A549 (cell line): ENCODE data around the gene CORO2B. TPM values are rescaled to one million over a fixed set of nuclear protein-coding genes. Genes with fewer than 3 reads are reported as not detected.
A peak's percentile ranks its signal among the peaks of the same experiment; 100 is the strongest.

Experiments
- ATAC-seq, 2 experiments: fragments of 200-7000 bp in 1 of 2; fragments of >200 bp in 1 of 2; cut with Nextera tagmentation in 1 of 2; cut with Tn5 transposase in 1 of 2; 3 replicates each; pipeline versions ENCODE4 v1.8.0 to v1.9.1; 2018 to 2020; ENCODE audit warnings: mild to moderate bottlenecking in 1 of 2, moderate library complexity in 1 of 2
- CTCF ChIA-PET: fragments of 300-600 bp; sonication (Branson Sonifier 250); formaldehyde crosslinking; extraction: SDS; loops from one replicate; lab custom pipeline; 2021; ENCODE audit warnings: antibody characterized with exemption, inconsistent platforms; lab: Yijun Ruan, JAX
- POLR2A ChIA-PET: fragments of 350-600 bp; formaldehyde crosslinking; extraction: SDS; loops from one replicate; lab custom pipeline; 2021; ENCODE audit warnings: antibody characterized with exemption, inconsistent platforms; lab: Yijun Ruan, JAX
- DNase-seq, 2 experiments: peaks; one replicate each; pipeline versions ENCODE4 v3.0.0 to v3.0.0-alpha.2; 2011 to 2016; ENCODE audit warnings: low read depth in 1 of 2, low spot score in 1 of 2
- FAIRE-seq: peaks from 2 replicates; lab custom pipeline; 2011; peaks lifted over from hg19 to GRCh38; lab: Jason Lieb, UNC
- H3K27ac ChIP-seq, 2 experiments: fragments of >200 bp; sonication (Bioruptor Twin); formaldehyde crosslinking; 3 replicates each; pipeline ENCODE4 v1.5.1; 2016 to 2017
- H3K4me1 ChIP-seq: fragments of >200 bp; sonication (Bioruptor Twin); formaldehyde crosslinking; 3 replicates; pipeline ENCODE4 v1.6.1; 2016
- H3K4me2 ChIP-seq: fragments of >200 bp; sonication (Bioruptor Twin); formaldehyde crosslinking; 3 replicates; pipeline ENCODE4 v1.6.1; 2016
- H3K4me3 ChIP-seq: fragments of >200 bp; sonication (Bioruptor Twin); formaldehyde crosslinking; 3 replicates; pipeline ENCODE4 v1.5.1; 2016
- H3K9me3 ChIP-seq: fragments of >200 bp; sonication (Bioruptor Twin); formaldehyde crosslinking; 3 replicates; pipeline ENCODE4 v1.6.1; 2016
- BHLHE40 ChIP-seq: IDR thresholded peaks from 2 replicates; pipeline ENCODE4 v1.6.1; 2012; ENCODE audit warnings: low read depth, low read length, inconsistent platforms
- CBX2 ChIP-seq: fragments of 200-600 bp; sonication (generic); IDR thresholded peaks from 2 replicates; pipeline ENCODE4 v1.6.1; 2016; ENCODE audit warnings: low read depth, mild to moderate bottlenecking, borderline replicate concordance
- CBX8 ChIP-seq: fragments of 200-600 bp; sonication (generic); IDR thresholded peaks from 2 replicates; pipeline ENCODE4 v1.6.1; 2016
- CEBPB ChIP-seq, 2 experiments: fragments of >200 bp in 1 of 2; sonication (Bioruptor Twin) in 1 of 2; formaldehyde crosslinking in 1 of 2; IDR thresholded peaks; 2 replicates each; pipeline ENCODE4 v1.6.1; 2012 to 2016
- EHF ChIP-seq: fragments of 250-450 bp; sonication (Bioruptor Pico); IDR thresholded peaks from 2 replicates; pipeline ENCODE4 v1.5.0; 2020; ENCODE audit warnings: mild to moderate bottlenecking
- FOXS1 ChIP-seq: fragments of 250-450 bp; sonication (Bioruptor Pico); IDR thresholded peaks from 2 replicates; pipeline ENCODE4 v1.5.0; 2020; ENCODE audit warnings: mild to moderate bottlenecking, moderate library complexity
- JUNB ChIP-seq: fragments of >200 bp; sonication (Bioruptor Twin); formaldehyde crosslinking; IDR thresholded peaks from 2 replicates; pipeline ENCODE4 v1.6.1; 2016
- MAZ ChIP-seq: fragments of 150-350 bp; IDR thresholded peaks from 2 replicates; pipeline ENCODE4 v1.6.1; 2014; ENCODE audit warnings: antibody characterized with exemption, low read depth, low read length, borderline replicate concordance
- NPAS2 ChIP-seq: fragments of 250-450 bp; sonication (Bioruptor Pico); IDR thresholded peaks from 2 replicates; pipeline ENCODE4 v1.8.0; 2022; ENCODE audit warnings: mild to moderate bottlenecking, moderate library complexity, borderline replicate concordance
- NR3C1 ChIP-seq: fragments of >200 bp; sonication (Bioruptor Twin); formaldehyde crosslinking; IDR thresholded peaks from 3 replicates; pipeline ENCODE4 v1.6.1; 2017
- PHF8 ChIP-seq: fragments of 200-600 bp; sonication (generic); IDR thresholded peaks from 2 replicates; pipeline ENCODE4 v1.6.1; 2016; ENCODE audit warnings: low read depth, mild to moderate bottlenecking, antibody characterized with exemption, moderate library complexity, borderline replicate concordance
- RAD21 ChIP-seq, 2 experiments: fragments of >200 bp in 1 of 2; sonication (Bioruptor Twin) in 1 of 2; formaldehyde crosslinking in 1 of 2; IDR thresholded peaks in 1 of 2; conservative IDR thresholded peaks in 1 of 2; 2 replicates in 1 of 2; 3 replicates in 1 of 2; pipeline ENCODE4 v1.6.1; 2012 to 2018; ENCODE audit warnings: inconsistent platforms in 1 of 2
- RCOR1 ChIP-seq: fragments of 150-350 bp; IDR thresholded peaks from 2 replicates; pipeline ENCODE4 v1.6.1; 2014; ENCODE audit warnings: antibody characterized with exemption, low read length, low read depth
- RNF2 ChIP-seq: fragments of 200-600 bp; sonication (generic); IDR thresholded peaks from 2 replicates; pipeline ENCODE4 v1.6.1; 2016; ENCODE audit warnings: low read depth, mild to moderate bottlenecking, antibody characterized with exemption, moderate library complexity, borderline replicate concordance
- TP53 ChIP-seq: fragments of 250-450 bp; sonication (Bioruptor Pico); IDR thresholded peaks from 2 replicates; pipeline ENCODE4 v1.5.0; 2021; ENCODE audit warnings: mild to moderate bottlenecking, moderate library complexity
- ZC3H11A ChIP-seq: fragments of 450-650 bp; IDR thresholded peaks from 2 replicates; pipeline ENCODE4 v1.6.1; 2014; ENCODE audit warnings: antibody characterized with exemption, mild to moderate bottlenecking
- ZFP36 ChIP-seq: fragments of 450-650 bp; IDR thresholded peaks from 2 replicates; pipeline ENCODE4 v1.6.1; 2014; ENCODE audit warnings: borderline replicate concordance; ENCODE audit not compliant: partially characterized antibody
- ZSCAN20 ChIP-seq: fragments of 250-450 bp; sonication (Bioruptor Pico); IDR thresholded peaks from 2 replicates; pipeline ENCODE4 v1.8.0; 2022; ENCODE audit warnings: mild to moderate bottlenecking, moderate library complexity
- WGBS: methylation state at CpG from one replicate; pipeline ENCODE4 v1.1.6; 2017; ENCODE audit errors: missing lambda C conversion rate; 5-methylcytosine and 5-hydroxymethylcytosine counted together
- polyA plus RNA-seq, 4 experiments: library from polyadenylated mRNA; depleted of rRNA in 3 of 4; stranded (reverse); fragments of >200 nt; fragmentation: RNase III in 1 of 4; extraction: RNeasy Plus Mini Kit Qiagen cat#74134 plus additional on column Dnase treatment in 1 of 4; gene quantifications; 2 replicates in 3 of 4; 3 replicates in 1 of 4; pipeline ENCODE4 v1.2.3, GENCODE V29; 2011 to 2017
- TF ChIP-seq, protein P1 (sequence below): fragments of 450-650 bp; IDR thresholded peaks from 2 replicates; pipeline ENCODE4 v1.6.1; 2014; ENCODE audit warnings: antibody characterized with exemption
- TF ChIP-seq, protein P2 (sequence below): fragments of >200 bp; sonication (Bioruptor Twin); formaldehyde crosslinking; IDR thresholded peaks from 3 replicates; pipeline ENCODE4 v1.6.1; 2016
- TF ChIP-seq, protein P3 (sequence below): IDR thresholded peaks from 2 replicates; pipeline ENCODE4 v1.6.1; 2012; ENCODE audit warnings: low read depth, borderline replicate concordance
- TF ChIP-seq, protein P4 (sequence below): fragments of >200 bp; sonication (Bioruptor Twin); formaldehyde crosslinking; IDR thresholded peaks from 3 replicates; pipeline ENCODE4 v1.5.1; 2016
- TF ChIP-seq, protein P5 (sequence below): fragments of >200 bp; sonication (Bioruptor Twin); formaldehyde crosslinking; IDR thresholded peaks from 2 replicates; pipeline ENCODE4 v1.6.1; 2016

The CORO2B gene
- polyA plus RNA-seq, 2 of the 4 experiments (the other 2 are of a cell fraction): 2.0 to 2.3 TPM

DNA sequence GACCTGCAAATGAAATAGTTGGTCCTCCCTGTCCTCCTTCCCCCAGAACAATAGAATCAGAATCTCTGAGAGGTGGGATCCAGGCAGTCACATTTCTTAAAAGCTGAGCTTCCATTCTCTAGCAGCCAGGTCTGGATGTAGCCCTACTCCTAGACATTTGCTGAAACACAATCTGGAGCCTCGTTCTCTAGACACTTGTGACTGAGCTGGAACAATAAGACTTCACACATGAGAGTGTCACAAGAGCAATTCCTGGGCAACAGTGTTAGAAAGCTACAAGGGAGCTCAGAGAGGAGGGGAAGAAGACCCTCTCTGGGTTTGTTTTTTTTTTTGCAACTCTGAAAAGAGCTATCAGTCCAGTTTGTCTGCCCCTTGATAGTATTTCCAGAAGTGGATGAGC is 14.5 kb downstream of the CORO2B start:
- TF ChIP-seq PHF8: no peak
- TF ChIP-seq, protein P1, sequence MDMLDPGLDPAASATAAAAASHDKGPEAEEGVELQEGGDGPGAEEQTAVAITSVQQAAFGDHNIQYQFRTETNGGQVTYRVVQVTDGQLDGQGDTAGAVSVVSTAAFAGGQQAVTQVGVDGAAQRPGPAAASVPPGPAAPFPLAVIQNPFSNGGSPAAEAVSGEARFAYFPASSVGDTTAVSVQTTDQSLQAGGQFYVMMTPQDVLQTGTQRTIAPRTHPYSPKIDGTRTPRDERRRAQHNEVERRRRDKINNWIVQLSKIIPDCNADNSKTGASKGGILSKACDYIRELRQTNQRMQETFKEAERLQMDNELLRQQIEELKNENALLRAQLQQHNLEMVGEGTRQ: no peak
- TF ChIP-seq, protein P2, sequence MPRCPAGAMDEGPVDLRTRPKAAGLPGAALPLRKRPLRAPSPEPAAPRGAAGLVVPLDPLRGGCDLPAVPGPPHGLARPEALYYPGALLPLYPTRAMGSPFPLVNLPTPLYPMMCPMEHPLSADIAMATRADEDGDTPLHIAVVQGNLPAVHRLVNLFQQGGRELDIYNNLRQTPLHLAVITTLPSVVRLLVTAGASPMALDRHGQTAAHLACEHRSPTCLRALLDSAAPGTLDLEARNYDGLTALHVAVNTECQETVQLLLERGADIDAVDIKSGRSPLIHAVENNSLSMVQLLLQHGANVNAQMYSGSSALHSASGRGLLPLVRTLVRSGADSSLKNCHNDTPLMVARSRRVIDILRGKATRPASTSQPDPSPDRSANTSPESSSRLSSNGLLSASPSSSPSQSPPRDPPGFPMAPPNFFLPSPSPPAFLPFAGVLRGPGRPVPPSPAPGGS: no peak
- TF ChIP-seq CBX8: no peak
- no peak for TF ChIP-seq EHF (CRISPR knock-in tag)
- TF ChIP-seq CEBPB (IDR thresholded peaks at IDR 0.05): no peak
- TF ChIP-seq JUNB: no peak
- ChIA-PET CTCF (interaction anchor here (0.7 to 6.1 kb wide), 7 partner anchors 20 to 315 kb away, joined by 3 to 27 read pairs (median 3); no protein-coding TSS in a partner anchor), POLR2A (no interaction called here)
- Histone ChIP-seq H3K27ac (peak overlapping the region in 1 of 2 experiments; percentile 8; a peak in 1 of 6 replicates), H3K9me3 (no peaks in the 10 kb centered on the region), H3K4me2 (no peak overlapping the region), H3K4me3 (no peak overlapping the region), H3K4me1 (no peaks in the 10 kb centered on the region)
- DNase-seq (no peak), FAIRE-seq (no peak), ATAC-seq (no peak)
- 26% methylated on average over 1 of the region's 1 CpG for WGBS

DNA sequence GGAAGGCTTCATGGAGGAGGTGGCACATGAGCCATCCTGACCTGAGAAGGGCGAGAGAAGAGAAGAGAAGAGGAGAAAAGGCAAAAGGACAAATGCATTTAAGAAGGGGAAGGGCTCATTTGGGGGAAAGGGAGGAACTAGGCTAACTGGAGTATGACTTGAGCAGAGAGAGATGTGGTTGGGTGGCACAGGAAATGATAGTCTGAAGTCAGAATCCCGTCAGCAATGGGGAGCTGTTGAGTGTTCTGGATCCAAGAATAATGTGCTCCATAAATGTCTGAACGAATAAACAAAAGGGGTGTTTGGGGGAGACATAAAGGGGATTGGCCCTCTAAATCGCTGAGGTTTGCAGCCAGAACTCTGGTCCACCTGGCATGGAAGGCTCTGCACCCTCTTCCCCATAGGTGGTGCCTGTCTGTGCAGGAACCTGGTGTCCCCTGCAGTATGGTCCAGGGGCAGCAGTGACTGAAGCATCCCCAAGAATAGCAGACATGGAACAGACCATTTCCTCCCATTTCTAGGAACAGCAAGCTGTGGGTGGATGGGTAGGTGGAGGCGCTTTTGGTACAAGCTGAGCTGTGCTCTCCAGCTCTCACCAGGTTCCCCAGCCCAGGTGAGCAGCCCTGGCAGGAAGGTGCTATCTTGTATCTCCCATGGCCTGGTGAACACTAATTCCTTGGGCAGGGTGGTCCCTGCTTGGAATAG is 15.2 kb downstream of the CORO2B start:
- WGBS: 49% methylated on average over 5 of the region's 5 CpGs
- Histone ChIP-seq H3K4me1 (no peaks in the 10 kb centered on the region), H3K9me3 (no peaks in the 10 kb centered on the region), H3K4me2 (no peak overlapping the region), H3K27ac (peak overlapping the region in 1 of 2 experiments; percentile 8; a peak in 1 of 6 replicates), H3K4me3 (no peak overlapping the region)
- DNase-seq (no peak), ATAC-seq (no peak), FAIRE-seq (no peak)
- TF ChIP-seq ZFP36: peak; percentile 46
- TF ChIP-seq ZC3H11A: no peak
- ChIA-PET POLR2A (no interaction called here), CTCF (interaction anchor here (0.6 to 2.1 kb wide), 8 partner anchors 34 to 316 kb away, joined by 3 to 7 read pairs (median 4); no protein-coding TSS in a partner anchor)

DNA sequence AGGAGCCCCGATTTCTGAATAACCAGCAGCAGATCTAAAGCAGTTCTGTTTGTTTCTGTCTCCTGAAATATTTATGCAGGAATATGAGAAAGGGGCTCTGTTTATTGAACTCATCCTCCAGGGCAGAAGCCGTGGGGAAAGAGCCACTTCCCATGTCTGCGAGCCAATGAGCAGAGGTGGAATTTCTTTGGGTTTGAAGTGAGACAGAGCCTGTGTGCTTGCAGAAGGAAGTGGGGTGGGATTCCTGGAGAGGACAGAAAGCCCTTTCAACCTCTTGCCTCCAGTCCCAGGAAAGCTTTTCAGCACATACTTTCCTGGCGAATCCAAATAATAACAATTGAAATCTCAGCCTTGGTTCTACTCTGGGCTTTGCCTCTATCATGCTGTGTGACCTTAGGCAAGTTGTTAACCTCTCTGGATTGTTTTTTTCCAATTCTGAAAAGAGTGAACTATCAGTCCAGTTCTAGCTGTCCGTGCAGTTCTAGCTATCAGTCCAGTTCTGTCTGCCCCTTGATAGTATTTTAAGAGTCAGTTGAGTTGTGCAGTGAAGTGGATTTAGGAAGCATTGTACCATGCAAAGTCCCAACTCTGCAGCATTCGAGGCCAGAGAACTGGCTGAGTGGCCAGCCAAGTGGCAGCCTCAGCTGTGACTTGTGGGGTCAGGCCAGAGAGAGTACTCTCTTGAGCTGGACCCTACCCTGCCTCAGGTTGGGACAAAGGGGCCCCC is 15.9 kb downstream of the CORO2B start:
- DNase-seq: no peak
- WGBS: 42% methylated on average over 6 of the region's 6 CpGs
- no peak for ATAC-seq
- no peak overlapping the region for H3K27ac ChIP-seq
- H3K9me3 ChIP-seq: no peaks in the 10 kb centered on the region
- CTCF ChIA-PET: interaction anchor here (0.5 to 2.1 kb wide), 6 partner anchors 35 to 219 kb away, joined by 3 to 7 read pairs (median 5); no protein-coding TSS in a partner anchor
- H3K4me1 ChIP-seq: no peaks in the 10 kb centered on the region
- H3K4me2 ChIP-seq: no peak overlapping the region
- no peak overlapping the region for H3K4me3 ChIP-seq
- POLR2A ChIA-PET: no interaction called here
- FAIRE-seq: no peak
- TF ChIP-seq RNF2: no peak
- TF ChIP-seq ZFP36: peak; percentile 30

DNA sequence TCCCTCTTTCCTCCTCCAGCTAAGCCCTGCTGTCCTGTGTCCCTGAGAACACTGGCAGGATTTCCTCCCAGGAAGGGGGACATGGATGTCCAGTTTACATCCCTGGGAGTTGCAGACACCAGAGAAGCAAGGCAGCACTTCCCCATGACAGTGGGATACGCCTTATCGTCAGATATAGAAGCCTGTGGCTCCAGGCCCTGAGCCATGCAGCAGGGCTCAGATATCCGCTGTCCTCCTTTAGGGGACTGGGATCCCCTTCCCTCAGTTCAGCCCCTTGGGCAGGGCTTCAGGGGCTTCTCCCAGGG is 16.4 kb downstream of the CORO2B start:
- Histone ChIP-seq H3K27ac (no peak overlapping the region), H3K9me3 (no peaks in the 10 kb centered on the region), H3K4me3 (no peak overlapping the region), H3K4me1 (no peaks in the 10 kb centered on the region), H3K4me2 (no peak overlapping the region)
- ATAC-seq (no peak), FAIRE-seq (no peak)
- 91% methylated on average over 3 of the region's 3 CpGs for WGBS
- POLR2A ChIA-PET: no interaction called here
- TF ChIP-seq NPAS2 (no peak), ZC3H11A (no peak), BHLHE40 (no peak), FOXS1 (CRISPR knock-in tag) (no peak), CBX2 (no peak), NR3C1 (no peak), MAZ (no peak), RCOR1 (no peak), ZSCAN20 (CRISPR knock-in tag) (no peak), TP53 (no peak), PHF8 (no peak), RAD21 (conservative IDR thresholded peaks at IDR 0.05 in 1 of 2, IDR thresholded peaks at IDR 0.05 in 1 of 2) (no peak)
- TF ChIP-seq, protein P3, sequence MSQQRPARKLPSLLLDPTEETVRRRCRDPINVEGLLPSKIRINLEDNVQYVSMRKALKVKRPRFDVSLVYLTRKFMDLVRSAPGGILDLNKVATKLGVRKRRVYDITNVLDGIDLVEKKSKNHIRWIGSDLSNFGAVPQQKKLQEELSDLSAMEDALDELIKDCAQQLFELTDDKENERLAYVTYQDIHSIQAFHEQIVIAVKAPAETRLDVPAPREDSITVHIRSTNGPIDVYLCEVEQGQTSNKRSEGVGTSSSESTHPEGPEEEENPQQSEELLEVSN: no peak
- TF ChIP-seq, protein P4, sequence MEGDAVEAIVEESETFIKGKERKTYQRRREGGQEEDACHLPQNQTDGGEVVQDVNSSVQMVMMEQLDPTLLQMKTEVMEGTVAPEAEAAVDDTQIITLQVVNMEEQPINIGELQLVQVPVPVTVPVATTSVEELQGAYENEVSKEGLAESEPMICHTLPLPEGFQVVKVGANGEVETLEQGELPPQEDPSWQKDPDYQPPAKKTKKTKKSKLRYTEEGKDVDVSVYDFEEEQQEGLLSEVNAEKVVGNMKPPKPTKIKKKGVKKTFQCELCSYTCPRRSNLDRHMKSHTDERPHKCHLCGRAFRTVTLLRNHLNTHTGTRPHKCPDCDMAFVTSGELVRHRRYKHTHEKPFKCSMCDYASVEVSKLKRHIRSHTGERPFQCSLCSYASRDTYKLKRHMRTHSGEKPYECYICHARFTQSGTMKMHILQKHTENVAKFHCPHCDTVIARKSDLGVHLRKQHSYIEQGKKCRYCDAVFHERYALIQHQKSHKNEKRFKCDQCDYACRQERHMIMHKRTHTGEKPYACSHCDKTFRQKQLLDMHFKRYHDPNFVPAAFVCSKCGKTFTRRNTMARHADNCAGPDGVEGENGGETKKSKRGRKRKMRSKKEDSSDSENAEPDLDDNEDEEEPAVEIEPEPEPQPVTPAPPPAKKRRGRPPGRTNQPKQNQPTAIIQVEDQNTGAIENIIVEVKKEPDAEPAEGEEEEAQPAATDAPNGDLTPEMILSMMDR: no peak
- TF ChIP-seq, protein P5, sequence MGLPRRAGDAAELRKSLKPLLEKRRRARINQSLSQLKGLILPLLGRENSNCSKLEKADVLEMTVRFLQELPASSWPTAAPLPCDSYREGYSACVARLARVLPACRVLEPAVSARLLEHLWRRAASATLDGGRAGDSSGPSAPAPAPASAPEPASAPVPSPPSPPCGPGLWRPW: no peak
- TF ChIP-seq, all 56 proteins: peak for 0
- no peak for DNase-seq
- CTCF ChIA-PET: interaction anchor here (0.6 to 2.0 kb wide), 4 partner anchors 35 to 79 kb away, joined by 3 to 7 read pairs (median 5); no protein-coding TSS in a partner anchor
